GM10248 (cell line): ENCODE measurements around the gene CADM1.

Source experiments
- CTCF ChIA-PET: fragments of 300-600 bp; sonication (Branson Sonifier 250); formaldehyde crosslinking; extraction: SDS; loops from one replicate; lab custom pipeline; 2021; ENCODE audit warnings: antibody characterized with exemption; lab: Yijun Ruan, JAX
- POLR2A ChIA-PET: fragments of 350-650 bp; sonication (Branson Sonifier 250); formaldehyde crosslinking; extraction: SDS; loops from one replicate; lab custom pipeline; 2020; ENCODE audit warnings: antibody characterized with exemption; lab: Yijun Ruan, JAX
- DNase-seq: peaks from one replicate; pipeline ENCODE4 v3.0.0; 2012; ENCODE audit errors: extremely low spot score
- CTCF ChIP-seq: IDR thresholded peaks from 2 replicates; pipeline ENCODE4 v1.5.1; 2012; ENCODE audit warnings: mild to moderate bottlenecking, low read depth; ENCODE audit errors: extremely low read depth, missing control alignments, control extremely low read depth

Gene CADM1

GRCh38 chr11:115347106-115347505 lies 157.1 kb downstream of the CADM1 start:
- no peak for TF ChIP-seq CTCF
- CTCF ChIA-PET = no interaction called here
- POLR2A ChIA-PET = no interaction called here
- no peak for DNase-seq

- no peak for DNase-seq
- POLR2A ChIA-PET = no interaction called here
- CTCF ChIA-PET = interaction anchor here (1.0 to 1.1 kb wide), 3 partner anchors 10 to 21 kb away, joined by 3 to 6 read pairs (median 4); no protein-coding TSS in a partner anchor
- no peak for TF ChIP-seq CTCF
These were observed 158.4 kb downstream of the CADM1 start for GRCh38 chr11:115345840-115346239.

GRCh38 chr11:115345361-115345760 lies 158.9 kb downstream of the CADM1 start:
- no peak for TF ChIP-seq CTCF
- DNase-seq = no peak
- ChIA-PET CTCF (interaction anchor here (1.0 to 1.1 kb wide), 3 partner anchors 9 to 21 kb away, joined by 3 to 6 read pairs (median 4); no protein-coding TSS in a partner anchor), POLR2A (no interaction called here)

GRCh38 chr11:115344846-115345245 lies 159.4 kb downstream of the CADM1 start:
- no peak for TF ChIP-seq CTCF
- DNase-seq = no peak
- CTCF ChIA-PET = interaction anchor here (1.0 to 1.1 kb wide), 2 partner anchors 10 to 20 kb away, joined by 4 to 6 read pairs; no protein-coding TSS in a partner anchor
- POLR2A ChIA-PET = no interaction called here

GRCh38 chr11:115342142-115342541 lies 162.1 kb downstream of the CADM1 start:
- no peak for DNase-seq
- ChIA-PET CTCF (no interaction called here), POLR2A (no interaction called here)
- no peak for TF ChIP-seq CTCF

- no peak for TF ChIP-seq CTCF
- ChIA-PET CTCF (interaction anchor here (0.9 kb wide), 1 partner anchor 11 kb away, joined by 3 read pairs; no protein-coding TSS in a partner anchor), POLR2A (no interaction called here)
- no peak for DNase-seq
These were observed 163.3 kb downstream of the CADM1 start for GRCh38 chr11:115340874-115341273.

GRCh38 chr11:115338476-115338875 lies 165.7 kb downstream of the CADM1 start:
- ChIA-PET POLR2A (no interaction called here), CTCF (no interaction called here)
- DNase-seq = no peak

More at GRCh38 chr11:115338476-115338875, 165.7 kb downstream of the CADM1 start:
- TF ChIP-seq CTCF = no peak
